Panc1 (cell line): Measurements from ENCODE around the gene SAMD4B.

ENCODE experiments used
- POLR2AphosphoS5 ChIP-seq: IDR thresholded peaks from 2 replicates; pipeline ENCODE4 v1.6.1; 2012; ENCODE audit warnings: mild to moderate bottlenecking, low read depth, low read length, moderate library complexity
- SIN3A ChIP-seq: IDR thresholded peaks from 2 replicates; pipeline ENCODE4 v1.6.1; 2012; ENCODE audit warnings: low read depth, mild to moderate bottlenecking, low read length, moderate library complexity, borderline replicate concordance; ENCODE audit not compliant: insufficient read depth
- TCF7L2 ChIP-seq: IDR thresholded peaks from 2 replicates; pipeline ENCODE4 v1.6.1; 2011; ENCODE audit warnings: mild to moderate bottlenecking, low read depth, low read length, inconsistent platforms
- TF ChIP-seq, protein P1 (sequence below): fragments of 450-650 bp; IDR thresholded peaks from 2 replicates; pipeline ENCODE4 v1.5.1; 2017; ENCODE audit warnings: mild to moderate bottlenecking
- TF ChIP-seq, protein P2 (sequence below), 2 experiments: IDR thresholded peaks; 2 replicates each; pipeline ENCODE4 v1.6.1; 2011 to 2012; ENCODE audit warnings: low read depth in 2 of 2, control low read depth in 1 of 2, low read length in 1 of 2, mild to moderate bottlenecking in 1 of 2, moderate library complexity in 1 of 2; ENCODE audit not compliant: insufficient read depth in 1 of 2

DNA sequence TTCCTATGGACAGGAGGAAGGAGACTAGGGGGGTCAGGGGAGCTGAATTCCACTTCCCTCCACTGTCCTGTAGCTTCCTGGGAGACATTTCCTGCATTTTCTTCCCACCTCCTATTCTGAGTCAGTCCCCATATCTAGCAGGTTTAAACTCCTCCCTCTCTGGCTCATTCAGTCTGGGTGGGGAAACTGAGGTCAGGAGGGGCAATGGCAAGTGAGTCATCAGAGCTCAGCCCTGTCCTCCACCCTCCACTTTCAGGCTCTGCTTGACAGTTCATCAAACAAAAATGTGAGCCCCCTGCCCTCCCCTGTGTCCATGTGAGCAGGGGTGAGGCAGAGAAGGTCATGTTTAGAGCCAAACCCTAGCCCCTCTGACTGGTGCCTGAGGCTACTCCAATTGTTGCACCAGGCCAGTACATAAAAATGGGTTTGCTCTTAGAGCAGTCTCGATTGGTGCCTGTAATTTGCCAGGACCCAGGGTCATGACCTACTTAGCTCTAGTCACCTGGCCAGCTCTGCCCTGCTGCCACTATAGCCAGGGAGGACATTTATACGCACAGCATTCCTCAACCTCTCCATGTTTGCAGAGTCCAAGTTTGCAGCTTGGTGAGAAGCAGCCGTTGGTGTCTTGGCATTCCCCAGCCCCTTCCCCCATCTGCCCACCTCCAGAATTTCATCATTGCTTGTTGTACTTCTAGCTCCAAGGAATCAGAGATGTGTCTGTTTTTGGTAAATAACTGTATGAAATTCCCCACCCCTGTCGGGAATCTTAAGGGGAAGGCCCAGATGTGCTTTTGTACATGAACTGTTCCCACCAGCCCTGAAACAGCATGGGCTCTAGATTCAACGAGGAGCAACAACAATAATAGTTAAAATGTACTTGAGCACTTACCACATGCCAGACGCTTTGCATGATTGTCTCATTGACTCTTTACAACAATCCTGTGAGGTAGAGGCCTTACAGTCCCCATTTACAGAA is 20.7 kb downstream of the SAMD4B start:
- TF ChIP-seq, protein P1, sequence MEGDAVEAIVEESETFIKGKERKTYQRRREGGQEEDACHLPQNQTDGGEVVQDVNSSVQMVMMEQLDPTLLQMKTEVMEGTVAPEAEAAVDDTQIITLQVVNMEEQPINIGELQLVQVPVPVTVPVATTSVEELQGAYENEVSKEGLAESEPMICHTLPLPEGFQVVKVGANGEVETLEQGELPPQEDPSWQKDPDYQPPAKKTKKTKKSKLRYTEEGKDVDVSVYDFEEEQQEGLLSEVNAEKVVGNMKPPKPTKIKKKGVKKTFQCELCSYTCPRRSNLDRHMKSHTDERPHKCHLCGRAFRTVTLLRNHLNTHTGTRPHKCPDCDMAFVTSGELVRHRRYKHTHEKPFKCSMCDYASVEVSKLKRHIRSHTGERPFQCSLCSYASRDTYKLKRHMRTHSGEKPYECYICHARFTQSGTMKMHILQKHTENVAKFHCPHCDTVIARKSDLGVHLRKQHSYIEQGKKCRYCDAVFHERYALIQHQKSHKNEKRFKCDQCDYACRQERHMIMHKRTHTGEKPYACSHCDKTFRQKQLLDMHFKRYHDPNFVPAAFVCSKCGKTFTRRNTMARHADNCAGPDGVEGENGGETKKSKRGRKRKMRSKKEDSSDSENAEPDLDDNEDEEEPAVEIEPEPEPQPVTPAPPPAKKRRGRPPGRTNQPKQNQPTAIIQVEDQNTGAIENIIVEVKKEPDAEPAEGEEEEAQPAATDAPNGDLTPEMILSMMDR, result no peak
- TF ChIP-seq POLR2AphosphoS5 (no peak), SIN3A (no peak), TCF7L2 (no peak)
- TF ChIP-seq, protein P2, sequence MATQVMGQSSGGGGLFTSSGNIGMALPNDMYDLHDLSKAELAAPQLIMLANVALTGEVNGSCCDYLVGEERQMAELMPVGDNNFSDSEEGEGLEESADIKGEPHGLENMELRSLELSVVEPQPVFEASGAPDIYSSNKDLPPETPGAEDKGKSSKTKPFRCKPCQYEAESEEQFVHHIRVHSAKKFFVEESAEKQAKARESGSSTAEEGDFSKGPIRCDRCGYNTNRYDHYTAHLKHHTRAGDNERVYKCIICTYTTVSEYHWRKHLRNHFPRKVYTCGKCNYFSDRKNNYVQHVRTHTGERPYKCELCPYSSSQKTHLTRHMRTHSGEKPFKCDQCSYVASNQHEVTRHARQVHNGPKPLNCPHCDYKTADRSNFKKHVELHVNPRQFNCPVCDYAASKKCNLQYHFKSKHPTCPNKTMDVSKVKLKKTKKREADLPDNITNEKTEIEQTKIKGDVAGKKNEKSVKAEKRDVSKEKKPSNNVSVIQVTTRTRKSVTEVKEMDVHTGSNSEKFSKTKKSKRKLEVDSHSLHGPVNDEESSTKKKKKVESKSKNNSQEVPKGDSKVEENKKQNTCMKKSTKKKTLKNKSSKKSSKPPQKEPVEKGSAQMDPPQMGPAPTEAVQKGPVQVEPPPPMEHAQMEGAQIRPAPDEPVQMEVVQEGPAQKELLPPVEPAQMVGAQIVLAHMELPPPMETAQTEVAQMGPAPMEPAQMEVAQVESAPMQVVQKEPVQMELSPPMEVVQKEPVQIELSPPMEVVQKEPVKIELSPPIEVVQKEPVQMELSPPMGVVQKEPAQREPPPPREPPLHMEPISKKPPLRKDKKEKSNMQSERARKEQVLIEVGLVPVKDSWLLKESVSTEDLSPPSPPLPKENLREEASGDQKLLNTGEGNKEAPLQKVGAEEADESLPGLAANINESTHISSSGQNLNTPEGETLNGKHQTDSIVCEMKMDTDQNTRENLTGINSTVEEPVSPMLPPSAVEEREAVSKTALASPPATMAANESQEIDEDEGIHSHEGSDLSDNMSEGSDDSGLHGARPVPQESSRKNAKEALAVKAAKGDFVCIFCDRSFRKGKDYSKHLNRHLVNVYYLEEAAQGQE (IDR thresholded peaks at IDR 0.05; ENCODE audit: insufficient read depth in 1 of 2, low read depth in 2 of 2, low read length in 1 of 2), result no peak
